Mesenchymal stem cell (in vitro differentiated cells and primary cell): Measurements from ENCODE around the gene NPHP4.
A peak's percentile ranks its signal among the peaks of the same experiment; 100 is the strongest.

Source experiments
- DNase-seq: peaks from one replicate; pipeline ENCODE4 v3.0.0-alpha.2; 2013
- H2AFZ ChIP-seq: one replicate; pipeline ENCODE4 v1.6.1; 2013; ENCODE audit warnings: low read depth, mild to moderate bottlenecking, control low read depth, inconsistent platforms, low read length, moderate library complexity
- H2AK5ac ChIP-seq: 2 replicates; pipeline ENCODE4 v1.6.1; 2013; ENCODE audit warnings: low read length, moderate library complexity, mild to moderate bottlenecking, inconsistent platforms; ENCODE audit not compliant: severe bottlenecking
- H2BK120ac ChIP-seq: one replicate; pipeline ENCODE4 v1.6.1; 2013; ENCODE audit warnings: low read depth, mild to moderate bottlenecking, inconsistent platforms, low read length, moderate library complexity
- H2BK12ac ChIP-seq, 2 experiments: one replicate each; pipeline ENCODE4 v1.6.1; 2013; ENCODE audit warnings: inconsistent platforms in 2 of 2, low read length in 2 of 2, mild to moderate bottlenecking in 2 of 2, moderate library complexity in 2 of 2, control low read depth in 1 of 2
- H2BK15ac ChIP-seq: one replicate; pipeline ENCODE4 v1.6.1; 2013; ENCODE audit warnings: mild to moderate bottlenecking, low read depth, inconsistent platforms; ENCODE audit not compliant: poor library complexity, severe bottlenecking
- H2BK5ac ChIP-seq: 2 replicates; pipeline ENCODE4 v1.6.1; 2013; ENCODE audit warnings: low read depth, mild to moderate bottlenecking, low read length, control low read depth, inconsistent platforms; ENCODE audit not compliant: poor library complexity, severe bottlenecking
- H3K14ac ChIP-seq, 2 experiments: one replicate each; pipeline ENCODE4 v1.6.1; 2013; ENCODE audit warnings: inconsistent platforms in 2 of 2, low read length in 2 of 2, control low read depth in 1 of 2, mild to moderate bottlenecking in 1 of 2, moderate library complexity in 1 of 2
- H3K18ac ChIP-seq, 2 experiments: one replicate each; pipeline ENCODE4 v1.6.1; 2013; ENCODE audit warnings: inconsistent platforms in 2 of 2, low read length in 2 of 2, control low read depth in 1 of 2, low read depth in 1 of 2, mild to moderate bottlenecking in 1 of 2
- H3K23ac ChIP-seq, 2 experiments: one replicate each; pipeline ENCODE4 v1.6.1; 2013; ENCODE audit warnings: inconsistent platforms in 2 of 2, low read length in 2 of 2, mild to moderate bottlenecking in 2 of 2, moderate library complexity in 2 of 2, control low read depth in 1 of 2
- H3K27ac ChIP-seq: 2 replicates; pipeline ENCODE4 v1.5.1; 2013; ENCODE audit warnings: mild to moderate bottlenecking, moderate library complexity, low read length, control low read depth, inconsistent platforms; ENCODE audit not compliant: poor library complexity, severe bottlenecking
- H3K27me3 ChIP-seq, 2 experiments: 2 replicates each; pipeline versions ENCODE4 v1.6.1 to v1.7.0; 2013; ENCODE audit warnings: low read length in 2 of 2, mild to moderate bottlenecking in 2 of 2, moderate library complexity in 2 of 2, control low read depth in 1 of 2, inconsistent platforms in 1 of 2; ENCODE audit not compliant: control insufficient read depth in 1 of 2, insufficient read depth in 1 of 2
- H3K36me3 ChIP-seq, 2 experiments: 2 replicates each; pipeline versions ENCODE4 v1.6.1 to v1.7.0; 2013; ENCODE audit warnings: low read length in 2 of 2, control low read depth in 1 of 2, inconsistent platforms in 1 of 2, low read depth in 1 of 2, mild to moderate bottlenecking in 1 of 2; ENCODE audit not compliant: insufficient read depth in 2 of 2, control insufficient read depth in 1 of 2
- H3K4ac ChIP-seq, 2 experiments: one replicate each; pipeline ENCODE4 v1.6.1; 2013; ENCODE audit warnings: inconsistent platforms in 2 of 2, low read length in 2 of 2, mild to moderate bottlenecking in 2 of 2, moderate library complexity in 2 of 2, control low read depth in 1 of 2, low read depth in 1 of 2
- H3K4me1 ChIP-seq: 2 replicates; pipeline ENCODE4 v1.6.1; 2013; ENCODE audit warnings: low read depth, low read length, control low read depth; ENCODE audit not compliant: control insufficient read depth, insufficient read depth
- H3K4me2 ChIP-seq: 2 replicates; pipeline ENCODE4 v1.6.1; 2013; ENCODE audit warnings: low read length, mild to moderate bottlenecking, inconsistent platforms; ENCODE audit not compliant: poor library complexity, severe bottlenecking
- H3K4me3 ChIP-seq, 2 experiments: 2 replicates each; pipeline versions ENCODE4 v1.5.1 to v1.7.0; 2013; ENCODE audit warnings: low read length in 2 of 2, mild to moderate bottlenecking in 2 of 2, control low read depth in 1 of 2, low read depth in 1 of 2; ENCODE audit not compliant: insufficient read depth in 1 of 2
- H3K79me1 ChIP-seq: replicated peaks from 2 replicates; pipeline ENCODE4 v1.6.1; 2013; ENCODE audit warnings: mild to moderate bottlenecking, control low read depth, low read length, inconsistent platforms; ENCODE audit not compliant: poor library complexity, severe bottlenecking
- H3K9ac ChIP-seq: 2 replicates; pipeline ENCODE4 v1.7.0; 2013; ENCODE audit warnings: mild to moderate bottlenecking, low read length, moderate library complexity
- H3K9me3 ChIP-seq: 2 replicates; pipeline ENCODE4 v1.7.0; 2013; ENCODE audit warnings: mild to moderate bottlenecking, low read length; ENCODE audit not compliant: control insufficient read depth
- H4K8ac ChIP-seq: one replicate; pipeline ENCODE4 v1.6.1; 2013; ENCODE audit warnings: inconsistent platforms, mild to moderate bottlenecking, low read length, moderate library complexity
- H4K91ac ChIP-seq: one replicate; pipeline ENCODE4 v1.6.1; 2013; ENCODE audit warnings: mild to moderate bottlenecking, low read length, inconsistent platforms
- WGBS: methylation state at CpG from one replicate; pipeline ENCODE4 v1.1.7; 2013; ENCODE audit warnings: mixed read lengths; 5-methylcytosine and 5-hydroxymethylcytosine counted together

NPHP4 gene

DNA sequence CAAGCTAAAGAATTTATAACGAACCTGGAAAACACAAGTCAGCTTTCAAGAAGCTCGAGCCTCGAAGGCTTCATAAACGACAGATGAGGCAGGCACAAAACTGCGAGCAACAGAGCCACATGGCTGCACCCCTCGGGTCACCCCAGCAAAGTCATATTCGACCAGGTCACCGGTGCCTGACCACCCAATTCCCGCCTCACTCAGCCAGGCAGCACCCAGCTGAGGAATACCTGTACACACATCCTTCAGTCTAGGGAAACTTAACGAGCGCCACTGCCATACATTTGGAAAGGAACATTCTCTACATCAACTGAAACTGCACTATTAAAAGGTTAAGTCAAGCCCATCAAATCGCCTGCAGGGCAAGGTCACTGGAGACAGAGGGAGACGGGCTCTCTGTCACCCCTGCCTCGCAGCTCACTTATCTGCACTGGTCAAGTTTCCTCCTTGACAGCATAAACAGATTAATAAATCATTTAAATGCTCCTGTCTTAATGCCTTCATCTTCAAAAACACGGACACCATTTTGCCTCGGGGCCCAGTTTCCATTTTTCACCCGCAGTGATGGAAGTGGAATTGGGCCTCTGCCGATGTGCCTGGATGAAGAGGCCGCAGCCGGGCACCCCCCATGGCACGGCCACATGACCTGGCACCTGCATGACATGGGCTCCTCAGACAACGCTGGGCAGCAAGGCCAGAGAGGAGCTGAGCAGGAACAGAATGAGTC, 20.6 kb downstream of the NPHP4 start:
- Histone ChIP-seq H2AFZ (no peak overlapping the region), H3K27ac (no peak overlapping the region), H4K91ac (no peak overlapping the region), H3K4me1 (peaks cover 1% of the 10 kb centered on the region), H3K4me2 (no peak overlapping the region), H3K23ac (no peak overlapping the region), H3K4me3 (no peak overlapping the region), H2BK5ac (no peak overlapping the region), H2AK5ac (no peak overlapping the region), H3K4ac (no peak overlapping the region), H3K36me3 (peaks cover 8 to 24% of the 10 kb centered on the region in 2 experiments), H3K79me1 (peaks cover 5% of the 10 kb centered on the region), H3K9ac (no peak overlapping the region), H3K14ac (no peak overlapping the region), H3K18ac (no peak overlapping the region), H3K9me3 (no peaks in the 10 kb centered on the region), H2BK120ac (no peak overlapping the region), H2BK12ac (no peak overlapping the region), H3K27me3 (no peaks in the 10 kb centered on the region), H2BK15ac (no peak overlapping the region), H4K8ac (no peak overlapping the region)
- no peak for DNase-seq
- 93% methylated on average over 22 of the region's 22 CpGs for WGBS

DNA sequence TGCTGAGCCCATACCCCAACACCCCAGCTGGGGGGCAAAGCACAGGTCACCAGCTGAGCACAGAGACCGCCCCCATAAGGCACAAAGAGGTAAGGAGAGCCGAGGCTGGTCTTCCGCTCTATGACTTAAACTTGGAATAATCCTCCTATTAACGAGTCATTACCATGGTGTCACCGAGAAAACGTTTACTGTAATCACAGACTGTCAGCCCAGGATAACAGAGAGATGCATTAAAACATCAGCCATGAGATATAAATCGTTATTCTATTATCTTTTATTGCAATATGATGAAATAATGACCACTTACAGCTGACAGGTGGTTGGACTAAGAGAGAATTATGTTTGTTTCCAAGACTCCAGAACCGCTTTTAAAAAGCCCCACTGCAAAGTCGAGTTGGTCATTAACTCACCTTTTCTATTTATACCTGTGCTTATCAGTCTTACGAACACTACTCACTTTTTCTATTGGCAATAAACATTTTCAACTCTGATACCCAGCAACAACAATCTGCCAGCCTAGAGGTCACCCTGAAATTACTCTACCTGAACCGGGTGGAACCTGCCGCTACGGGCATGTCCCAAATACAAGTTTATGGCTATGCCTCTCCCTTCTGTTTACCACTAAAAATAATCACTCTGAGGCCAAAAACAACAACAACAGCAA, 21.5 kb downstream of the NPHP4 start:
- 91% methylated on average over 12 of the region's 13 CpGs for WGBS
- H4K8ac ChIP-seq = no peak overlapping the region

DNA sequence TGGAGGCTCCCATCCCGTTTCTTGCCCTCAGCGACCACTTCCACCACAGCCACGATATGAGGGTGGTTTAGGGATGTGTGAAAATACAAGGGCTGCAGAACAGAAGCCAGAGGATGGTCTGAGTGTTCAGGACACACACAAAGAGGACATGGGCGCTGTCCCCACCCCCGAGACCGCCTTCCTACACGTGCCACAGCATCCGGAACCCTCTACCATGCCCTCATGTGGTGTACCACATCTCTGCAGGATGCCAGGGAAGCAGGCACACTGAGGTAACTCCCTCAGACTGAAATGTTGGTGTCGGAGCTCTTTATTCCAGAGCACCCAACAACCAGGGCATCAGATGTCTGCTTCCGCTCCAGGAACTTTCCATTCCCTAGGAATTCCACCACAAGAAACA, 23.1 kb downstream of the NPHP4 start:
- Histone ChIP-seq H2AK5ac (no peak overlapping the region), H2BK15ac (no peak overlapping the region), H4K8ac (no peak overlapping the region), H3K23ac (no peak overlapping the region), H2AFZ (no peak overlapping the region), H3K27ac (no peak overlapping the region), H3K27me3 (no peaks in the 10 kb centered on the region), H3K36me3 (peaks cover 8 to 24% of the 10 kb centered on the region in 2 experiments), H3K4me1 (peaks cover 1% of the 10 kb centered on the region), H3K14ac (no peak overlapping the region), H3K9me3 (no peaks in the 10 kb centered on the region), H3K79me1 (no peaks in the 10 kb centered on the region), H2BK120ac (no peak overlapping the region), H3K18ac (no peak overlapping the region), H2BK12ac (no peak overlapping the region), H3K9ac (no peak overlapping the region), H4K91ac (no peak overlapping the region), H3K4me2 (no peak overlapping the region), H3K4ac (no peak overlapping the region), H2BK5ac (no peak overlapping the region), H3K4me3 (no peak overlapping the region)
- DNase-seq = no peak
- WGBS = 98% methylated on average over 10 of the region's 10 CpGs

More for the DNA sequence above, 21.5 kb downstream of the NPHP4 start:
- Histone ChIP-seq H3K36me3 (peaks cover 7 to 22% of the 10 kb centered on the region in 2 experiments), H2BK5ac (no peak overlapping the region), H2BK120ac (no peak overlapping the region), H3K18ac (no peak overlapping the region), H2BK15ac (no peak overlapping the region), H3K9ac (no peak overlapping the region), H2AK5ac (no peak overlapping the region), H4K91ac (no peak overlapping the region), H2AFZ (no peak overlapping the region), H3K4ac (no peak overlapping the region), H3K4me1 (peaks cover 1% of the 10 kb centered on the region), H3K4me3 (no peak overlapping the region), H3K23ac (no peak overlapping the region), H2BK12ac (no peak overlapping the region), H3K9me3 (no peaks in the 10 kb centered on the region), H3K4me2 (no peak overlapping the region), H3K27ac (no peak overlapping the region), H3K79me1 (peaks cover 5% of the 10 kb centered on the region), H3K27me3 (no peaks in the 10 kb centered on the region), H3K14ac (no peak overlapping the region)
- DNase-seq = no peak

DNA sequence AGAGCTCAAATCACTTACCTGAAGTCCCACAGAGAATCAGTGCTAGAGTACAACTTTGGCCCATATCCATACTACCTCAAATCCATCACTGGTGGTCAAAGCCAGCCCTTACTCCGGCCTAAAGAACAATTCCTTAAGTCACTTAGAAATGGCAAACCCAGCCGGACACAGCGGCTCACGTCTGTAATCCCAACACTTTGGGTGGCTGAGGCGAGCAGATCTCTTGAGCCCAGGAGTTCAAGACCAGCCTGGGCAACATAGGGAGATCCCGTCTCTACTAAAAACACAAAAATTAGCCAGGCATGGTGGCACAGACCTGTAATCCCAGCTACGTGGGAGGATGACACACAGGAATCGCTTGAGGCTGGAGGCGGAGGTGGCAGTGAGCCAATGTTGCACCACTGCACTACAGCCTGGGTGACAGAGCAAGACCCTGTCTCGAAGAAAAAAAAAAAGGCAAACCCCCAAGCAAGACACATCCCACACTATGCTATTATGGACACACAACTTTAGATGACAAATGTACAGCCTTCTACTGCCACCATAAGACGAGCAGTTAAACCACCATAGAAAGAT, 24.0 kb downstream of the NPHP4 start:
- H3K4me2 ChIP-seq = no peak overlapping the region
- H2BK5ac ChIP-seq = no peak overlapping the region
- no peaks in the 10 kb centered on the region for H3K9me3 ChIP-seq
- H4K8ac ChIP-seq = no peak overlapping the region
- H3K27ac ChIP-seq = no peak overlapping the region
- no peak overlapping the region for H3K18ac ChIP-seq
- WGBS = 93% methylated on average over 11 of the region's 11 CpGs
- H2BK120ac ChIP-seq = no peak overlapping the region
- no peak overlapping the region for H4K91ac ChIP-seq
- H3K36me3 ChIP-seq = peaks cover 7 to 24% of the 10 kb centered on the region in 2 experiments
- no peak overlapping the region for H2AK5ac ChIP-seq
- no peak overlapping the region for H2AFZ ChIP-seq
- no peak for DNase-seq
- no peak overlapping the region for H3K23ac ChIP-seq
- no peak overlapping the region for H3K14ac ChIP-seq
- no peak overlapping the region for H2BK15ac ChIP-seq
- no peak overlapping the region for H2BK12ac ChIP-seq
- H3K9ac ChIP-seq = peak overlapping the region; percentile 45
- H3K4me3 ChIP-seq = no peak overlapping the region
- no peaks in the 10 kb centered on the region for H3K27me3 ChIP-seq
- H3K4me1 ChIP-seq = peaks cover 1% of the 10 kb centered on the region
- no peak overlapping the region for H3K4ac ChIP-seq
- no peaks in the 10 kb centered on the region for H3K79me1 ChIP-seq
